HG03025 (cell line): Measurements from ENCODE around the gene LCN1.

Experiments
- ATAC-seq: cut with Tn5 transposase; IDR thresholded peaks from one replicate; pipeline ENCODE4 v1.9.1; 2021; ENCODE audit warnings: mild to moderate bottlenecking, moderate library complexity; ENCODE audit not compliant: unreplicated experiment, low FRiP score

LCN1 gene

GRCh38 chr9:135565636-135566035, 44.4 kb downstream of the LCN1 start:
- no peak for ATAC-seq

GRCh38 chr9:135566552-135566951, 45.3 kb downstream of the LCN1 start:
- no peak for ATAC-seq

GRCh38 chr9:135567311-135567710, 46.1 kb downstream of the LCN1 start:
- no peak for ATAC-seq

- no peak for ATAC-seq
These were observed 46.8 kb downstream of the LCN1 start for GRCh38 chr9:135568026-135568425.

- no peak for ATAC-seq
These were observed 49.2 kb downstream of the LCN1 start for GRCh38 chr9:135570456-135570855.

GRCh38 chr9:135572233-135572632, 51.0 kb downstream of the LCN1 start:
- no peak for ATAC-seq

GRCh38 chr9:135573124-135573523, 51.9 kb downstream of the LCN1 start:
- no peak for ATAC-seq

GRCh38 chr9:135574331-135574730, 53.1 kb downstream of the LCN1 start:
- no peak for ATAC-seq

- no peak for ATAC-seq
These were observed 53.7 kb downstream of the LCN1 start for GRCh38 chr9:135574943-135575342.
